Astrocyte of the spinal cord (primary cell): ENCODE measurements around the gene TERF2IP.

Experiments
- DNase-seq: peaks from one replicate; pipeline ENCODE4 v3.0.0; 2011; ENCODE audit warnings: low read depth, low spot score
- H3K4me3 ChIP-seq: 2 replicates; pipeline ENCODE4 v1.5.1; 2011; ENCODE audit warnings: low read depth, mild to moderate bottlenecking, low read length, moderate library complexity
- CTCF ChIP-seq: IDR thresholded peaks from 2 replicates; pipeline ENCODE4 v1.5.1; 2012; ENCODE audit warnings: low read depth, mild to moderate bottlenecking, low read length, inconsistent platforms
- in situ Hi-C: cut with HindIII; loops from 2 replicates; pipeline ENCODE4 v1.10.0; 2017; ENCODE audit warnings: low sequenced_read_pairs

The TERF2IP gene

DNA sequence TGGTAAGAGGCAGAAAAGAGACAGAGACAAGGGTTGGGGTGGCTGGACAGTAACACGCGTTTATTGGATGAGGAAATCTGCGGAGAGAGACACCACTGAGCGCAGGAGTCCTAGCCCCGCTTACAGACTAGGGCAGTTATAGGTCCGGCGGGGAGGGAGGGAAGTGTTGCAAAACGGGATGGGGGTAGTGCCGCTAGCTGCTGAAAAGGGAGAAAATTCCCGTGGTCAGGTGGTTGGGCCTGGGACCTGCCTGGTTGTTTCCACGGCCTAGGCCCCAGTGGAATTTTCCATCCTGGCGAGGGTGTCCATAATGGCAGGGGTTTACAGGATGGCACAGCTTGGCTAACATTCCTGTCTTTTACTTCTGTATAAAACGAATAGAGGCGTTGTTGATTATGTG lies 34.7 kb downstream of the TERF2IP start:
- in situ Hi-C loops, result no loop called here

DNA sequence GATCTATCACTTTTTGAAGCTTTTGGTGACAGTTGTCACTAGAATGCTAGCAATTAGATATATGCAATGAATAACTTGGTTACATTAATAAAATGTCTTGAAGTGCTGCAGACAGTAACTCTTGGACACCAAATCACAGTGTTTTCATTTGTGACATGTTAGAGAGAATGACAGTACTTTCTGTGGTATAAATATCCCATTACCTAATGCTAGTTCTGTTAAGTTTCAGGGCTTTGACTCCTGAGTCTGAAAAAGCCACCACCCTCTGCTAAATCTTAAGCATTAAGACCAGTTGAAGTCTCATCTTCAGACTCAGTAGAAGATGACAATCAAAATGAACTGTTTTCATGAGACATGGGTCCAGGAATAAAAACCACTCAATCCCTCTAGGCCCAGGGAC lies 39.8 kb downstream of the TERF2IP start:
- no peak for TF ChIP-seq CTCF
- DNase-seq, result no peak
- in situ Hi-C loops, result no loop called here
- no peak overlapping the region for H3K4me3 ChIP-seq

More for the DNA sequence above, 34.7 kb downstream of the TERF2IP start:
- no peak for TF ChIP-seq CTCF
- H3K4me3 ChIP-seq, result no peak overlapping the region
- no peak for DNase-seq

DNA sequence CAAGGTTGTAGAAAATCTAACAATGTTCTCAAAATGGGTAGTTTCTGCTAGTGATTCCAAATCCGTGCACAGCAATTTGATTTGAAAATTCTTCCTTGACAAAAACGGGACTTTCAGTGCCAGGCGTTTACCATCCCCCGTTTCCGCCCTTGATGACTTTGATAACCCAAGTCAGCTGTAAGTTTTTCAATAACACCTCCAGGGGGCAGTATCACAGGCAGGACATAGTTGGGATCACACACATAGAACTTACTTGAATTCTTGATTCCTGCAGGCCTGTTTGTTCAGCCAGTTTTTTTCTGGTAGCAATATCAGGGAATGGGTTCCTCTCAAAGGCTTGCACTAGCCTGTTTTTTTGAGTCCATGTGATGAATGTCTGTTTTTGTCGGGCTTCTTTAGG lies 48.1 kb downstream of the TERF2IP start:
- in situ Hi-C loops, result no loop called here
- DNase-seq, result no peak
- TF ChIP-seq CTCF, result no peak
- H3K4me3 ChIP-seq, result no peak overlapping the region

DNA sequence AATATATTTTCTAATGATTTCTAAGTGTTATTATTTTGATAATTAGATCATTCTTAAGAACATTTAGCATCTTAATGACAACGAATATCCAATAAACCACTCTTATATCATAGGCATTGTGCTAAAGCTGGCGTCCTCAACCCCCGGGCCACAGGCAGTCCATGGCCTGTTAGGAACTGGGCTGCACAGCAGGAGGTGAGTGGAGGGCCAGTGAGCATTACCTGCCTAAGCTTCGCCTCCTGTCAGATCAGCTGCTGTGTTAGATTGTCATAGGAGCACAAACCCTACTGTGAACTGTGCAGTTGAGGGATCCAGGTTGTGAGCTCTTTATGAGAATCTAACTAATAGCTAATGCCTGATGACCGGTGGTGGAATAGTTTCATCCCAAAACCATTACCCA lies 50.0 kb downstream of the TERF2IP start:
- H3K4me3 ChIP-seq, result no peak overlapping the region
- TF ChIP-seq CTCF, result no peak
- in situ Hi-C loops, result no loop called here
- no peak for DNase-seq

- no peak within 1 kb of the TSS for H3K4me3 ChIP-seq
- no peak for TF ChIP-seq CTCF
- in situ Hi-C loops, result no loop called here
- no peak for DNase-seq
These were observed 53.8 kb downstream of the TERF2IP start, which contains the start of gene DUXB for GRCh38 chr16:75701361-75701760. Gene DUXB, minus strand, starts transcription at chr16:75701461. Its CDS starts 43 bp downstream, at chr16:75701418.

GRCh38 chr16:75702242-75702641 lies 54.7 kb downstream of the TERF2IP start:
- no peak for TF ChIP-seq CTCF
- no peak overlapping the region for H3K4me3 ChIP-seq
- no peak for DNase-seq
- in situ Hi-C loops, result no loop called here

DNA sequence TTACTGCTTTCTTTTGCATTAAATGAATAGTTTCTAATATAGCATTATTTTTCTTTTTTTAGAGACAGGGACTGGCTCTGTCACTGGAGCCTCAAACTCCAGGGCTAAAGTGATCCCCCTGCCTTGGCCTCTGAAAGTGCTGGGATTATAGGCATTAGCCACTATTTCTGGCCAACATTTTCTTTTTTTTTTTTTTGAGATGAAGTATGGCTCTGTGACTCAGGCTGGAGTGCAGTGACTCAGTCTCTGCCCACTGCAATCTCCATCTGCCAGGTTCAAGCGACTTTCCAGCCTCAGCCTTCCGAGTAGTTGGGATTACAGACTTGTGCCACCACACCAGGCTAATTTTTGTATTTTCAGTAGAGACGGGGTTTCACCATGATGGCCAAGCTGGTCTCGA lies 55.7 kb downstream of the TERF2IP start:
- in situ Hi-C loops, result no loop called here
- TF ChIP-seq CTCF, result no peak
- peak; percentile 12 for DNase-seq
- H3K4me3 ChIP-seq, result no peak overlapping the region
